Endothelial cell of umbilical vein (primary cell): Measurements from ENCODE around the gene SQSTM1. TPM values are rescaled to one million over a fixed set of nuclear protein-coding genes. Genes with fewer than 3 reads are reported as not detected.

Experiments
- BruUV-seq: library from RNA; stranded (reverse); fragments of 400-500 nt; replicated peaks from 2 replicates; lab custom pipeline; 2021; lab: Mats Ljungman, UMichigan
- CTCF ChIA-PET: fragments of 300-600, 350-600 bp; sonication (Branson Sonifier 250); formaldehyde crosslinking; loops from one replicate; lab custom pipeline; 2021; ENCODE audit warnings: antibody characterized with exemption, inconsistent platforms; lab: Charles Lee
- POLR2A ChIA-PET: fragments of 300-600, 350-600 bp; sonication (Branson Sonifier 250); formaldehyde crosslinking; loops from one replicate; lab custom pipeline; 2021; ENCODE audit warnings: antibody characterized with exemption, inconsistent platforms; lab: Charles Lee
- DNase-seq: peaks from one replicate; pipeline ENCODE4 v3.0.0-alpha.2; 2011; ENCODE audit warnings: low read depth, low spot score
- FAIRE-seq: peaks from 2 replicates; lab custom pipeline; 2011; peaks lifted over from hg19 to GRCh38; lab: Jason Lieb, UNC
- H2AFZ ChIP-seq: 2 replicates; pipeline ENCODE4 v1.6.0; 2012; ENCODE audit warnings: low read depth, low read length, control low read depth, inconsistent platforms
- H3K27ac ChIP-seq: 2 replicates; pipeline ENCODE4 v1.5.1; 2011; ENCODE audit warnings: low read depth, mild to moderate bottlenecking, control low read depth, low read length, moderate library complexity; ENCODE audit not compliant: insufficient read depth
- H3K27me3 ChIP-seq, 2 experiments: 2 replicates each; pipeline versions ENCODE4 v1.6.0 to v1.6.1; 2011; ENCODE audit warnings: low read length in 2 of 2, mixed read lengths in 1 of 2; ENCODE audit not compliant: control insufficient read depth in 2 of 2, insufficient read depth in 2 of 2
- H3K36me3 ChIP-seq, 2 experiments: 2 replicates in 1 of 2; 3 replicates in 1 of 2; pipeline ENCODE4 v1.5.1; 2011; ENCODE audit warnings: low read length in 2 of 2, mild to moderate bottlenecking in 1 of 2, moderate library complexity in 1 of 2; ENCODE audit not compliant: control insufficient read depth in 2 of 2, insufficient read depth in 2 of 2; ENCODE audit errors: extremely low read depth in 1 of 2
- H3K4me1 ChIP-seq: 3 replicates; pipeline ENCODE4 v1.5.1; 2011; ENCODE audit warnings: mild to moderate bottlenecking, low read length; ENCODE audit not compliant: control insufficient read depth, insufficient read depth; ENCODE audit errors: extremely low read depth
- H3K4me2 ChIP-seq: 2 replicates; pipeline ENCODE4 v1.6.1; 2011; ENCODE audit warnings: low read length, control low read depth, mixed read lengths; ENCODE audit not compliant: insufficient read depth
- H3K4me3 ChIP-seq, 3 experiments: fragments of 200-600 bp in 1 of 3; sonication (generic), shearing (Covaris generic) in 1 of 3; replicated peaks in 1 of 3; 2 replicates each; pipeline ENCODE4 v1.5.1; 2011 to 2016; ENCODE audit warnings: control low read depth in 3 of 3, low read length in 3 of 3, mild to moderate bottlenecking in 2 of 3, inconsistent platforms in 1 of 3, low read depth in 1 of 3, moderate library complexity in 1 of 3; ENCODE audit not compliant: insufficient read depth in 1 of 3
- H3K79me2 ChIP-seq: 2 replicates; pipeline ENCODE4 v1.6.0; 2012; ENCODE audit warnings: low read length, inconsistent platforms; ENCODE audit not compliant: control insufficient read depth, insufficient read depth
- H3K9ac ChIP-seq: replicated peaks from 2 replicates; pipeline ENCODE3; 2011; ENCODE audit warnings: low read length, control low read depth; ENCODE audit not compliant: insufficient read depth; ENCODE audit errors: extremely low read depth
- H3K9me1 ChIP-seq: replicated peaks from 3 replicates; pipeline ENCODE4 v1.6.0; 2011; ENCODE audit warnings: mild to moderate bottlenecking, low read length; ENCODE audit not compliant: control insufficient read depth, insufficient read depth; ENCODE audit errors: extremely low read depth
- H3K9me3 ChIP-seq: replicated peaks from 2 replicates; pipeline ENCODE4 v1.5.1; 2012; ENCODE audit warnings: low read length, inconsistent platforms; ENCODE audit not compliant: control insufficient read depth, insufficient read depth
- H4K20me1 ChIP-seq: replicated peaks from 2 replicates; pipeline ENCODE3; 2011; ENCODE audit warnings: mild to moderate bottlenecking, low read length; ENCODE audit not compliant: control insufficient read depth, insufficient read depth; ENCODE audit errors: extremely low read depth
- EZH2 ChIP-seq: IDR thresholded peaks from 2 replicates; pipeline ENCODE4 v1.6.1; 2012; ENCODE audit warnings: borderline replicate concordance, low read depth, mild to moderate bottlenecking, moderate library complexity, low read length, inconsistent platforms; ENCODE audit not compliant: severe bottlenecking
- FOS ChIP-seq: IDR thresholded peaks from 2 replicates; pipeline ENCODE4 v1.6.1; 2011; ENCODE audit warnings: mild to moderate bottlenecking, low read length, moderate library complexity, borderline replicate concordance; ENCODE audit not compliant: insufficient read depth
- GATA2 ChIP-seq: IDR thresholded peaks from 2 replicates; pipeline ENCODE4 v1.7.0; 2011; ENCODE audit warnings: low read depth, mild to moderate bottlenecking, moderate library complexity, mixed read lengths, low read length; ENCODE audit not compliant: insufficient read length, insufficient read depth
- JUN ChIP-seq: IDR thresholded peaks from 2 replicates; pipeline ENCODE4 v1.6.1; 2011; ENCODE audit warnings: borderline replicate concordance, low read depth; ENCODE audit not compliant: insufficient read length, insufficient read depth
- MAX ChIP-seq: IDR thresholded peaks from 2 replicates; pipeline ENCODE4 v1.6.1; 2011; ENCODE audit not compliant: insufficient read depth, insufficient read length
- MYC ChIP-seq: IDR thresholded peaks from one replicate; pipeline ENCODE4 v1.6.1; 2011; ENCODE audit warnings: mild to moderate bottlenecking, low read depth, low read length
- POLR2A ChIP-seq: IDR thresholded peaks from 2 replicates; pipeline ENCODE4 v1.6.1; 2012; ENCODE audit warnings: low read depth, mild to moderate bottlenecking, control low read depth, low read length
- POLR2AphosphoS5 ChIP-seq: IDR thresholded peaks from 2 replicates; pipeline ENCODE4 v1.6.1; 2012; ENCODE audit warnings: low read depth, mild to moderate bottlenecking, control low read depth, low read length, moderate library complexity; ENCODE audit not compliant: insufficient read depth
- dilution Hi-C: fragments of 300-500 bp; cut with MboI; formaldehyde crosslinking; loops from one replicate; pipeline ENCODE4 v1.15.0; 2019; ENCODE audit warnings: low sequenced_read_pairs; ENCODE audit not compliant: extremely low pct_ligation_motif_present
- intact Hi-C: fragments of 100-400 bp; cut with micrococcal nuclease; formaldehyde crosslinking; loops from one replicate; pipeline ENCODE4 v1.10.0; 2022
- polyA plus RNA-seq, 4 experiments: library from polyadenylated mRNA; depleted of rRNA in 3 of 4; stranded (reverse) in 3 of 4; unstranded in 1 of 4; fragments of >200 nt; gene quantifications; 2 replicates each; pipeline versions ENCODE4 v1.2.1 to v1.2.3, GENCODE V29; 2011 to 2012; ENCODE audit warnings: missing spikeins in 1 of 4
- total RNA-seq: library from RNA; stranded (reverse); gene quantifications from 2 replicates; pipeline ENCODE4 v1.2.3, GENCODE V29; 2021
- TF ChIP-seq, protein P1 (sequence below), 2 donors: IDR thresholded peaks; 1 replicate in 1 of 2; 2 replicates in 1 of 2; pipeline ENCODE4 v1.5.1; 2011; ENCODE audit warnings: low read length in 2 of 2, mild to moderate bottlenecking in 2 of 2, moderate library complexity in 2 of 2, control low read depth in 1 of 2, inconsistent platforms in 1 of 2, low read depth in 1 of 2; ENCODE audit not compliant: insufficient read depth in 1 of 2; ENCODE audit errors: extremely low read depth in 1 of 2

SQSTM1 gene
- total and polyA plus RNA-seq, 2 donors (not counting 3 experiments of a cell fraction or from before 2014, with no cell fraction given): 302 to 346 TPM

GRCh38 chr5:179883163-179883562 is 62.5 kb downstream of the SQSTM1 start:
- FAIRE-seq (no peak), DNase-seq (no peak)
- no peaks in the 10 kb centered on the region for H3K9me1 ChIP-seq
- no TSS peak for BruUV-seq
- dilution Hi-C loops (no loop called here), intact Hi-C loops (no loop called here)
- CTCF ChIA-PET: no interaction called here
- no peak overlapping the region for H3K27ac ChIP-seq
- no peaks in the 10 kb centered on the region for H3K4me1 ChIP-seq
- H3K79me2 ChIP-seq: no peaks in the 10 kb centered on the region
- H4K20me1 ChIP-seq: no peaks in the 10 kb centered on the region
- no peak overlapping the region for H3K4me2 ChIP-seq
- peaks cover 19 to 50% of the 10 kb centered on the region in 2 experiments for H3K36me3 ChIP-seq
- peaks cover 8% of the 10 kb centered on the region for H3K9me3 ChIP-seq
- no peak for TF ChIP-seq POLR2AphosphoS5
- no peak for TF ChIP-seq JUN
- no peak for TF ChIP-seq EZH2
- no peak for TF ChIP-seq POLR2A
- TF ChIP-seq, protein P1, sequence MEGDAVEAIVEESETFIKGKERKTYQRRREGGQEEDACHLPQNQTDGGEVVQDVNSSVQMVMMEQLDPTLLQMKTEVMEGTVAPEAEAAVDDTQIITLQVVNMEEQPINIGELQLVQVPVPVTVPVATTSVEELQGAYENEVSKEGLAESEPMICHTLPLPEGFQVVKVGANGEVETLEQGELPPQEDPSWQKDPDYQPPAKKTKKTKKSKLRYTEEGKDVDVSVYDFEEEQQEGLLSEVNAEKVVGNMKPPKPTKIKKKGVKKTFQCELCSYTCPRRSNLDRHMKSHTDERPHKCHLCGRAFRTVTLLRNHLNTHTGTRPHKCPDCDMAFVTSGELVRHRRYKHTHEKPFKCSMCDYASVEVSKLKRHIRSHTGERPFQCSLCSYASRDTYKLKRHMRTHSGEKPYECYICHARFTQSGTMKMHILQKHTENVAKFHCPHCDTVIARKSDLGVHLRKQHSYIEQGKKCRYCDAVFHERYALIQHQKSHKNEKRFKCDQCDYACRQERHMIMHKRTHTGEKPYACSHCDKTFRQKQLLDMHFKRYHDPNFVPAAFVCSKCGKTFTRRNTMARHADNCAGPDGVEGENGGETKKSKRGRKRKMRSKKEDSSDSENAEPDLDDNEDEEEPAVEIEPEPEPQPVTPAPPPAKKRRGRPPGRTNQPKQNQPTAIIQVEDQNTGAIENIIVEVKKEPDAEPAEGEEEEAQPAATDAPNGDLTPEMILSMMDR (IDR thresholded peaks at IDR 0.05; ENCODE audit: extremely low read depth in 1 of 2, insufficient read depth in 1 of 2, low read depth in 1 of 2, low read length in 2 of 2): no peak
- no peak for TF ChIP-seq GATA2
- no peak for TF ChIP-seq MYC
- no peak for TF ChIP-seq MAX
- TF ChIP-seq FOS: no peak
- H2AFZ ChIP-seq: no peak overlapping the region
- H3K9ac ChIP-seq: no peak overlapping the region
- H3K27me3 ChIP-seq: no peaks in the 10 kb centered on the region
- POLR2A ChIA-PET: no interaction called here
- H3K4me3 ChIP-seq: no peak overlapping the region
